IMR-90 (cell line): ENCODE measurements around the gene CWF19L1.

Experiments
- CEBPB ChIP-seq: IDR thresholded peaks from 2 replicates; pipeline ENCODE4 v1.6.1; 2012; ENCODE audit warnings: low read depth, low read length, improper control_type of control experiment
- FOS ChIP-seq: fragments of 150-350 bp; IDR thresholded peaks from 2 replicates; pipeline ENCODE4 v1.6.1; 2016; ENCODE audit warnings: low read depth, low read length
- MAFK ChIP-seq: IDR thresholded peaks from 2 replicates; pipeline ENCODE4 v1.6.1; 2012; ENCODE audit warnings: low read depth, low read length, improper control_type of control experiment
- MXI1 ChIP-seq: IDR thresholded peaks from 2 replicates; pipeline ENCODE4 v1.6.1; 2012; ENCODE audit warnings: low read depth, mild to moderate bottlenecking, low read length, moderate library complexity, borderline replicate concordance
- POLR2A ChIP-seq: IDR thresholded peaks from 2 replicates; pipeline ENCODE4 v1.6.1; 2012; ENCODE audit warnings: mild to moderate bottlenecking, low read depth, low read length
- RCOR1 ChIP-seq: IDR thresholded peaks from 2 replicates; pipeline ENCODE4 v1.6.1; 2012; ENCODE audit warnings: mild to moderate bottlenecking, low read length, improper control_type of control experiment; ENCODE audit not compliant: insufficient replicate concordance
- SMC3 ChIP-seq: fragments of 150-350 bp; IDR thresholded peaks from 2 replicates; pipeline ENCODE4 v1.6.1; 2016; ENCODE audit warnings: low read depth, mild to moderate bottlenecking, antibody characterized with exemption, low read length, moderate library complexity
- TF ChIP-seq, protein P1 (sequence below): conservative IDR thresholded peaks from 2 replicates; pipeline ENCODE4 v1.5.1; 2012; ENCODE audit warnings: mild to moderate bottlenecking, low read depth, low read length, improper control_type of control experiment
- TF ChIP-seq, protein P2 (sequence below): fragments of 150-350 bp; IDR thresholded peaks from 2 replicates; pipeline ENCODE4 v1.6.1; 2016; ENCODE audit warnings: low read depth, mild to moderate bottlenecking, low read length, moderate library complexity, borderline replicate concordance
- TF ChIP-seq, protein P3 (sequence below): fragments of 150-350 bp; IDR thresholded peaks from 2 replicates; pipeline ENCODE4 v1.6.1; 2017; ENCODE audit warnings: mild to moderate bottlenecking, antibody characterized with exemption, low read length, low read depth

DNA sequence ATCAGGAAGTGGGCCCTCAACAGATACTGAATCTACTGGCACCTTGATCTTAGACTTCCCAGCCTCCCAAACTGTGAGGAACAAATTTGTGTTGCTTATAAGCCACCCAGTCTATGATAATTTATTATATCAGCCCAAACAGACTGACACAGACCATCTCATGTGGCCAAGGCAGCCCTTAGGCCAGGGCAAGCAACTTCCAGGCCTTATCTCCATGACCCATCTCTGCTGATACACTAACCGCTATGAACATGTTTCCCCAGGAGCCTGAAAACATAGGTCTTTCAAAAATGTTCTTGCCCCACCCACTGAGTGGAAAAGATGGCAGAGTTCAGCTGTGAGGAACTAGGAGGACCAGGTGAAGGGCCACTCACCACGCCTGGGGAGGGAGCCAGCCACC is 22.2 kb upstream of the CWF19L1 start:
- TF ChIP-seq, protein P1, sequence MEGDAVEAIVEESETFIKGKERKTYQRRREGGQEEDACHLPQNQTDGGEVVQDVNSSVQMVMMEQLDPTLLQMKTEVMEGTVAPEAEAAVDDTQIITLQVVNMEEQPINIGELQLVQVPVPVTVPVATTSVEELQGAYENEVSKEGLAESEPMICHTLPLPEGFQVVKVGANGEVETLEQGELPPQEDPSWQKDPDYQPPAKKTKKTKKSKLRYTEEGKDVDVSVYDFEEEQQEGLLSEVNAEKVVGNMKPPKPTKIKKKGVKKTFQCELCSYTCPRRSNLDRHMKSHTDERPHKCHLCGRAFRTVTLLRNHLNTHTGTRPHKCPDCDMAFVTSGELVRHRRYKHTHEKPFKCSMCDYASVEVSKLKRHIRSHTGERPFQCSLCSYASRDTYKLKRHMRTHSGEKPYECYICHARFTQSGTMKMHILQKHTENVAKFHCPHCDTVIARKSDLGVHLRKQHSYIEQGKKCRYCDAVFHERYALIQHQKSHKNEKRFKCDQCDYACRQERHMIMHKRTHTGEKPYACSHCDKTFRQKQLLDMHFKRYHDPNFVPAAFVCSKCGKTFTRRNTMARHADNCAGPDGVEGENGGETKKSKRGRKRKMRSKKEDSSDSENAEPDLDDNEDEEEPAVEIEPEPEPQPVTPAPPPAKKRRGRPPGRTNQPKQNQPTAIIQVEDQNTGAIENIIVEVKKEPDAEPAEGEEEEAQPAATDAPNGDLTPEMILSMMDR: no peak
- TF ChIP-seq CEBPB: no peak
- TF ChIP-seq POLR2A: no peak
- TF ChIP-seq, protein P2, sequence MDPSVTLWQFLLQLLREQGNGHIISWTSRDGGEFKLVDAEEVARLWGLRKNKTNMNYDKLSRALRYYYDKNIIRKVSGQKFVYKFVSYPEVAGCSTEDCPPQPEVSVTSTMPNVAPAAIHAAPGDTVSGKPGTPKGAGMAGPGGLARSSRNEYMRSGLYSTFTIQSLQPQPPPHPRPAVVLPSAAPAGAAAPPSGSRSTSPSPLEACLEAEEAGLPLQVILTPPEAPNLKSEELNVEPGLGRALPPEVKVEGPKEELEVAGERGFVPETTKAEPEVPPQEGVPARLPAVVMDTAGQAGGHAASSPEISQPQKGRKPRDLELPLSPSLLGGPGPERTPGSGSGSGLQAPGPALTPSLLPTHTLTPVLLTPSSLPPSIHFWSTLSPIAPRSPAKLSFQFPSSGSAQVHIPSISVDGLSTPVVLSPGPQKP: no peak
- TF ChIP-seq RCOR1: no peak
- TF ChIP-seq SMC3: no peak
- TF ChIP-seq MXI1: no peak
- no peak for TF ChIP-seq FOS
- no peak for TF ChIP-seq MAFK
- TF ChIP-seq, protein P3, sequence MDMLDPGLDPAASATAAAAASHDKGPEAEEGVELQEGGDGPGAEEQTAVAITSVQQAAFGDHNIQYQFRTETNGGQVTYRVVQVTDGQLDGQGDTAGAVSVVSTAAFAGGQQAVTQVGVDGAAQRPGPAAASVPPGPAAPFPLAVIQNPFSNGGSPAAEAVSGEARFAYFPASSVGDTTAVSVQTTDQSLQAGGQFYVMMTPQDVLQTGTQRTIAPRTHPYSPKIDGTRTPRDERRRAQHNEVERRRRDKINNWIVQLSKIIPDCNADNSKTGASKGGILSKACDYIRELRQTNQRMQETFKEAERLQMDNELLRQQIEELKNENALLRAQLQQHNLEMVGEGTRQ: no peak
